Panc1 (cell line): ENCODE measurements around the gene SERINC3.

Experiments used
- CTCF ChIP-seq: fragments of 450-650 bp; IDR thresholded peaks from 2 replicates; pipeline ENCODE4 v1.5.1; 2017; ENCODE audit warnings: mild to moderate bottlenecking
- POLR2AphosphoS5 ChIP-seq: IDR thresholded peaks from 2 replicates; pipeline ENCODE4 v1.6.1; 2012; ENCODE audit warnings: mild to moderate bottlenecking, low read depth, low read length, moderate library complexity

GRCh38 chr20:44488551-44488950 is 33.3 kb downstream of the SERINC3 start:
- TF ChIP-seq POLR2AphosphoS5 = no peak
- TF ChIP-seq CTCF = no peak
